Mesodermal cell (in vitro differentiated cells): ENCODE data around the gene MAP3K7.
A peak's percentile ranks its signal among the peaks of the same experiment; 100 is the strongest.

Source experiments
- H3K27ac ChIP-seq: 2 replicates; pipeline ENCODE4 v1.7.0; 2013; ENCODE audit warnings: mild to moderate bottlenecking, low read depth, low read length, moderate library complexity; ENCODE audit not compliant: severe bottlenecking
- H3K36me3 ChIP-seq: 2 replicates; pipeline ENCODE4 v1.7.1; 2013; ENCODE audit warnings: mild to moderate bottlenecking, low read length, moderate library complexity; ENCODE audit not compliant: control insufficient read depth, insufficient read depth
- H3K4me1 ChIP-seq: one replicate; pipeline ENCODE4 v1.7.1; 2013; ENCODE audit warnings: mild to moderate bottlenecking, low read length; ENCODE audit not compliant: insufficient read depth, control insufficient read depth, poor library complexity, severe bottlenecking
- H3K4me3 ChIP-seq: 2 replicates; pipeline ENCODE4 v1.7.0; 2013; ENCODE audit warnings: low read length, control low read depth, mild to moderate bottlenecking; ENCODE audit not compliant: insufficient read depth, poor library complexity, severe bottlenecking; ENCODE audit errors: extremely low read depth
- H3K9me3 ChIP-seq: 2 replicates; pipeline ENCODE4 v1.7.1; 2013; ENCODE audit warnings: mild to moderate bottlenecking, low read length, moderate library complexity; ENCODE audit not compliant: control insufficient read depth
- WGBS, 2 experiments: methylation state at CpG; one replicate each; pipeline ENCODE4 v1.1.5; 2013; ENCODE audit warnings: missing lambda C conversion rate in 2 of 2; ENCODE audit not compliant: insufficient coverage in 2 of 2; 5-methylcytosine and 5-hydroxymethylcytosine counted together

MAP3K7 gene

DNA sequence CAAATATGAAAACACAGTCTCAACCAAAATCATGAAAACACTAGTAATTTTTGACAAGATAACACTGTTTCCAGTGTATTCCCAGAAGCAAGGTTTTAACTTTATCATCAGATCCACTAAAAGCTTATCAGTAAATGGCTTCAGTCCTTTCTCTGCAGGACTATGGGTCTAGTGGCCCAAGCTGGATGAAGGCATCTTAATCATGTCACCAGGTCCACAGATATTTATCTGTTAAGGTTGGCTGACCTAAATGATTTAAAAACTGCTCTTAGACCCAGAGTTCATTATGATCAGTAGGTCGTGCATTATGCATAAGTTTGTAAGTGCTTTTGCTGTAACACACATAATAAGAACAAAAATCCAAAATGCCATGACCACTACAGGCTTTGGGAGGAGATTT is 118.0 kb downstream of the MAP3K7 start:
- Histone ChIP-seq H3K27ac (no peak overlapping the region), H3K36me3 (no peaks in the 10 kb centered on the region), H3K9me3 (no peaks in the 10 kb centered on the region), H3K4me3 (no peak overlapping the region), H3K4me1 (peaks cover 16% of the 10 kb centered on the region)
- WGBS, 2 experiments = no CpG with 5 or more reads among the region's 1 CpG

- Histone ChIP-seq H3K27ac (no peak overlapping the region), H3K9me3 (no peaks in the 10 kb centered on the region), H3K4me3 (no peak overlapping the region), H3K4me1 (peaks cover 16% of the 10 kb centered on the region), H3K36me3 (no peaks in the 10 kb centered on the region)
- 86 to 91% methylated on average over 6 of the region's 7 CpGs for whole genome bisulfite sequencing, 2 experiments
These were observed 118.8 kb downstream of the MAP3K7 start for GRCh38 chr6:90468080-90468479.

DNA sequence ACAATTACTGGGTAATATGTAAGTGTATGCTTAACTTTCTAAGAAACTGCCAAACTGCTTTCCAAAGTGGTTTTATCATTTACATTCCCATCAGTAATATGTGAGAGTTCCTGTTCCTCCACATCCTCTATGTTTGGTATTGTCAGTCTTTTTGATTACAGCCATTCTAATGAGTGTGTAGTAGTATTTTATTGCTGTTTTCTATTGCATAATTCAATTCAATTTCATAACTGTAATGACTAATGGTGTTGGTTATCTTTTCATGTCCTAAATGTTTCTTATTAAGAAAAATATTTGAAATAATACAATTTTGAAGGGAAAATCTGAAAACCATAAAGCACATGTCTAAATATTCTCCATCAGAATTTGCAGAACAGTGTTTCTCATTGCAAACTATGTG is 119.3 kb downstream of the MAP3K7 start:
- no peaks in the 10 kb centered on the region for H3K36me3 ChIP-seq
- peaks cover 16% of the 10 kb centered on the region for H3K4me1 ChIP-seq
- H3K9me3 ChIP-seq = no peaks in the 10 kb centered on the region
- H3K4me3 ChIP-seq = no peak overlapping the region
- no peak overlapping the region for H3K27ac ChIP-seq

- 31 to 77% methylated on average over 4 to 5 of the region's 8 CpGs for WGBS, 2 experiments
- Histone ChIP-seq H3K27ac (peak overlapping the region; percentile 82), H3K4me1 (peaks cover 16% of the 10 kb centered on the region), H3K9me3 (no peaks in the 10 kb centered on the region), H3K36me3 (no peaks in the 10 kb centered on the region), H3K4me3 (no peak overlapping the region)
These were observed 120.5 kb downstream of the MAP3K7 start for GRCh38 chr6:90466154-90466940.

- Histone ChIP-seq H3K4me3 (no peak overlapping the region), H3K36me3 (no peaks in the 10 kb centered on the region), H3K27ac (no peak overlapping the region), H3K4me1 (peaks cover 16% of the 10 kb centered on the region), H3K9me3 (no peaks in the 10 kb centered on the region)
- 100% methylated on average over 1 of the region's 2 CpGs for WGBS, 2 experiments
These were observed 121.2 kb downstream of the MAP3K7 start for GRCh38 chr6:90465686-90466085.

GRCh38 chr6:90464507-90464906 is 122.4 kb downstream of the MAP3K7 start:
- peaks cover 16% of the 10 kb centered on the region for H3K4me1 ChIP-seq
- no peak overlapping the region for H3K4me3 ChIP-seq
- peaks cover 7% of the 10 kb centered on the region for H3K9me3 ChIP-seq
- H3K27ac ChIP-seq = no peak overlapping the region
- no peaks in the 10 kb centered on the region for H3K36me3 ChIP-seq
- 90 to 100% methylated on average over 4 to 7 of the region's 7 CpGs for WGBS, 2 experiments

DNA sequence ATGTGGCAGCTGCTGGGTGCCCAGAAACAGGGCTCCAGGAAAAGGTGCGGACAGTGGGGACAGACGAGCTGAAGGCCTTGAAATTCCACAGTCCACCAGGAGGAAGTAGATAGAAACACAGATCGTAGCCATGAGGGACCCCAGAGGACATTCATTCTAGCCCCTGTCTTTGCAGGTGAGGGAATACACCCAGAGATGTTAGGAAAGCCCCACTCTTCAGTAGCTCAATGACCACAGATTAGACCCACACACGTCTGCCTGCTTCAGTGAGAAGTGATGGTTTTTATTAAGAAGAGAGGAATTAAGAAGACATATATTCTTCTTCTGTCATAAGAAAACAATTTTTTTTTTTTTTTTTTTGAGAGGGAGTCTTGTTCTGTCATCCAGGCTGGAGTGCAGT is 123.0 kb downstream of the MAP3K7 start:
- H3K36me3 ChIP-seq = no peaks in the 10 kb centered on the region
- peaks cover 7% of the 10 kb centered on the region for H3K9me3 ChIP-seq
- whole genome bisulfite sequencing, 2 experiments = 80 to 88% methylated on average over 2 to 3 of the region's 4 CpGs
- peaks cover 16% of the 10 kb centered on the region for H3K4me1 ChIP-seq
- no peak overlapping the region for H3K4me3 ChIP-seq
- no peak overlapping the region for H3K27ac ChIP-seq
